HCT116 (cell line): ENCODE data around the gene LRBA.

Source experiments
- EZH2 ChIP-seq: fragments of 200-600 bp; sonication (generic); IDR thresholded peaks from 2 replicates; pipeline ENCODE4 v1.6.1; 2017; ENCODE audit warnings: antibody characterized with exemption, mixed run types
- POLR2A ChIP-seq: IDR thresholded peaks from 2 replicates; pipeline ENCODE4 v1.7.0; 2011; ENCODE audit warnings: borderline replicate concordance; ENCODE audit not compliant: insufficient read depth, insufficient read length; ENCODE audit errors: extremely low read depth
- SP1 ChIP-seq: IDR thresholded peaks from 2 replicates; pipeline ENCODE4 v1.6.1; 2012; ENCODE audit warnings: low read depth
- TCF7L2 ChIP-seq: IDR thresholded peaks from 2 replicates; pipeline ENCODE4 v1.7.0; 2011; ENCODE audit warnings: borderline replicate concordance, inconsistent platforms; ENCODE audit not compliant: insufficient read depth, insufficient read length; ENCODE audit errors: extremely low read depth
- YY1 ChIP-seq: IDR thresholded peaks from 2 replicates; pipeline ENCODE4 v1.6.1; 2011; ENCODE audit warnings: low read length, low read depth, moderate library complexity, mild to moderate bottlenecking; ENCODE audit not compliant: insufficient replicate concordance; ENCODE audit errors: extremely low read depth
- TF ChIP-seq, protein P1 (sequence below), 3 experiments: fragments of 200-600 bp in 1 of 3; sonication (generic) in 1 of 3; IDR thresholded peaks in 2 of 3; conservative IDR thresholded peaks in 1 of 3; 2 replicates each; pipeline ENCODE4 v1.5.1; 2012 to 2017; ENCODE audit warnings: low read depth in 2 of 3, low read length in 2 of 3, antibody characterized with exemption in 1 of 3, borderline replicate concordance in 1 of 3, control low read depth in 1 of 3, mild to moderate bottlenecking in 1 of 3, mixed read lengths in 1 of 3, mixed run types in 1 of 3, moderate library complexity in 1 of 3; ENCODE audit not compliant: insufficient read depth in 1 of 3

DNA sequence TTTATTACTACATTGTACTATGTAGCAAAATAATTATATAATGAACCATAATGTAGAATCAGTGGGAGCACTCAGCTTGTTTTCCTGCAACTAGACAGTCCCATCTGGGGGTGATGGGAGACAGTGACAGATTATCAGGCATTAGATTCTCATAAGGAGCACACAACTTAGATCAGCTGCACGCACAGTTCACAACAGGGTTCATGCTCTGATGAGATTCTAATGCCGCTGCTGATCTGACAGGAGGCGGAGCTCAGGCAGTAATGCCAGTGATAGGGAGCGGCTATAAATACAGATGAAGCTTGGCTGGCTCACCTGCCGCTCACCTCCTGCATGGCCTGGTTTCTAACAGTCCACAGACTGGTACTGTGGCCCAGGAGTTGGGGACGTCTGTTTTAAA is 233.9 kb downstream of the LRBA start:
- TF ChIP-seq, protein P1, sequence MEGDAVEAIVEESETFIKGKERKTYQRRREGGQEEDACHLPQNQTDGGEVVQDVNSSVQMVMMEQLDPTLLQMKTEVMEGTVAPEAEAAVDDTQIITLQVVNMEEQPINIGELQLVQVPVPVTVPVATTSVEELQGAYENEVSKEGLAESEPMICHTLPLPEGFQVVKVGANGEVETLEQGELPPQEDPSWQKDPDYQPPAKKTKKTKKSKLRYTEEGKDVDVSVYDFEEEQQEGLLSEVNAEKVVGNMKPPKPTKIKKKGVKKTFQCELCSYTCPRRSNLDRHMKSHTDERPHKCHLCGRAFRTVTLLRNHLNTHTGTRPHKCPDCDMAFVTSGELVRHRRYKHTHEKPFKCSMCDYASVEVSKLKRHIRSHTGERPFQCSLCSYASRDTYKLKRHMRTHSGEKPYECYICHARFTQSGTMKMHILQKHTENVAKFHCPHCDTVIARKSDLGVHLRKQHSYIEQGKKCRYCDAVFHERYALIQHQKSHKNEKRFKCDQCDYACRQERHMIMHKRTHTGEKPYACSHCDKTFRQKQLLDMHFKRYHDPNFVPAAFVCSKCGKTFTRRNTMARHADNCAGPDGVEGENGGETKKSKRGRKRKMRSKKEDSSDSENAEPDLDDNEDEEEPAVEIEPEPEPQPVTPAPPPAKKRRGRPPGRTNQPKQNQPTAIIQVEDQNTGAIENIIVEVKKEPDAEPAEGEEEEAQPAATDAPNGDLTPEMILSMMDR (IDR thresholded peaks at IDR 0.05 in 2 of 3, conservative IDR thresholded peaks at IDR 0.05 in 1 of 3; ENCODE audit: borderline replicate concordance in 1 of 3, insufficient read depth in 1 of 3, low read depth in 2 of 3, low read length in 2 of 3), result no peak
- TF ChIP-seq YY1, result no peak
- TF ChIP-seq POLR2A, result no peak
- no peak for TF ChIP-seq EZH2
- no peak for TF ChIP-seq SP1
- no peak for TF ChIP-seq TCF7L2
